ENCODE measurements around the gene GAB3.

GAB3 gene, protein sequence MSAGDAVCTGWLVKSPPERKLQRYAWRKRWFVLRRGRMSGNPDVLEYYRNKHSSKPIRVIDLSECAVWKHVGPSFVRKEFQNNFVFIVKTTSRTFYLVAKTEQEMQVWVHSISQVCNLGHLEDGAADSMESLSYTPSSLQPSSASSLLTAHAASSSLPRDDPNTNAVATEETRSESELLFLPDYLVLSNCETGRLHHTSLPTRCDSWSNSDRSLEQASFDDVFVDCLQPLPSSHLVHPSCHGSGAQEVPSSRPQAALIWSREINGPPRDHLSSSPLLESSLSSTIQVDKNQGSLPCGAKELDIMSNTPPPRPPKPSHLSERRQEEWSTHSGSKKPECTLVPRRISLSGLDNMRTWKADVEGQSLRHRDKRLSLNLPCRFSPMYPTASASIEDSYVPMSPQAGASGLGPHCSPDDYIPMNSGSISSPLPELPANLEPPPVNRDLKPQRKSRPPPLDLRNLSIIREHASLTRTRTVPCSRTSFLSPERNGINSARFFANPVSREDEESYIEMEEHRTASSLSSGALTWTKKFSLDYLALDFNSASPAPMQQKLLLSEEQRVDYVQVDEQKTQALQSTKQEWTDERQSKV

DNA sequence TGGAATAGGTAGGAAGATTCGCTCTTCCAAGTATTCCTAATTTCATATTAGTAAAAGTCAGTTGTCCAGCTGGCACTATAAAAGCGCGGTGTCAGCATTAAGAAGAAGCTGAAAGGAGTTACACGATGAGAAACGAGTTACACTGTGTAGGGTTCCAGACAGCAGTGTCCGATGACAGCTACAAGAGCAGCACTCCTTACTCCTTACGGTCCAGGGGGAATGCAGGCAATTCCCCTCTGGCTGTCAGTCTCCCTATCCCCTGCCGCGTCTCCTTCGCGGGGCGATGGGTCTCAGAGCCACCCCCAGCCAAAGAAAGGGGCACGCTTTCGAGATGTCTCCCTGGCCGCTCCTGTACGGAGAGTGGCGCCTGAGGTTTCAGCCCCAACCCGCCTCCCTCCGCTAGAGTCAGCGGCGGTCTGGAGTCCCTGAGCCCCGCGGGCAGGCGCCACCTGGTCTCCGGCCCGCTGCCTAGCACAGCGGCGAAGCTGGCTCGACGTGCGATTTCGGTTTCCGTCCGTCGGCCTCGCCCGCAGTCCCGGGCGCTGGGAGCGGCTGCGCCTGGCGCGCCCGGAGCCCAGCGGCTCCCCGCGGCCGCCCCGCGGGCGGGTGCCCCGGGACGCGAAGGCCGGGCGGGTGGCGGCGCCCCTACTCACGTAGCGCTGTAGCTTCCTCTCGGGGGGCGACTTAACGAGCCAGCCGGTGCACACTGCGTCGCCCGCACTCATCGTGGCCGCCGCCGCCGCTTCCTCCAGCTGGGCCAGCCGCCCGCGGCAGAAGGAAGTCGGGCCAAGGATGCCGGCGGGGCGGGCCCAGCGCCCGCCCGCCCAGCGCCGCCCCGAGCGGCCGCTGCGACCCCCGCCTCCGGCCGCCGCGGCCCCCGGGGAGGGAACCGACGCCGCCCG is at the start of gene GAB3:
GAB3 (minus strand) TSS at position 777 of the 902 bp plus-strand sequence; CDS start at position 725, 52 bp downstream.
- DNase-seq = peak; percentile 56

DNA sequence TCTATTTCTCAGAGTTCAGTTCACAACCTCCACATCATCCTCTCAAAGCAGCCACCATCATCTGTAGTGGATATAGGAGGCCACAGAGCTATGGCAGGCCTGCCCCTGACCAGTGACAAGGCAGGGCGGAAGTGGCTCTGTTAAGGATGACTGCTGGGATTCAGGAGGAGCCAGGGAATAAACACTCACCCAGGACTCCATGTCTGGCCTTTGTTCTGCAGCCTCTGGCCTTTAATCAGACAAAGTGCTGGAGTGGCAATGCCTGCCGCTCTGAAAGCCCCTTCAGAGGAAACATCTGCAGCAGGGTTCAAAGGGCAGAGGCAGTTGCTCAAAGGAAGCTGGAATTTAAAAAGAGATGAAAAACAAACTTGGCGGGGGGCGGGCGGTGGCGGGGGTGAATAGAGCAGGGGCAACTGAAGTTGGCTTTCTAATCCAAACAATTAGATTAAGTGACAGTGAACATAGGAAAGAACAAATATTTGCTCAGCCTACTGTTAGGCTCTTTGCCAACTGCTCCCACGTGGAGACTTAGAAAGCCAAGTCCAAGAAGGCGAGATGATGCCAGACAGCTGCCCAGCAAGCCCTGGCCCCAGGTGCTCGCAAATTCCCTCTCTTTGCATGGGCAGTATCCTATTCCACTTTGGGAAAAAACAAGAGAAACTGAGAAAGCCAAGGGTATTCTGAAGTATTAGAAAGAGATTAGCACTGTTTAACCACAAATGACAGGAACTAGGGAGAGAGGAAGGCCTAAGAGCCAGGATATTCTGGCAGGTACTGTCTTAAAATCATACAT is 48.9 kb upstream of the GAB3 start:
- DNase-seq = no peak

DNA sequence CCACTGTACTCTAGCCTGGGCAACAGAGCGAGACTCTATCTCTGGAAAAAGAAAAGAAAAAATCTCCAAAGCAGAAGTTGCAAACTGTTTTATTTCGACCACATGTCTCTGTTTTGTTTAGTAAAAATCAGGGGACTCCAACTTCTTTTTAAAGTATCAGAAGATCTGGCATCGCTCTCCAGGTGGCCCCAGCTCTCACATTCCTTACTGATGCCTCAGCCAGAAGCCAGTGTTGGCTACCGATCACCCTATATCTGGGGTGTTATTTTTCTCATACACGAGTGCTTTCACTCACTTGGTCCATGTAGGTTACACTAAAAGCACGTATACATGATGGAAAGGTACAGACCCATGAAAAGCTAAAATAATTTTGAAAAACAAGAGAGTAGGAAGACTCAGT is 46.1 kb upstream of the GAB3 start:
- DNase-seq = no peak

DNA sequence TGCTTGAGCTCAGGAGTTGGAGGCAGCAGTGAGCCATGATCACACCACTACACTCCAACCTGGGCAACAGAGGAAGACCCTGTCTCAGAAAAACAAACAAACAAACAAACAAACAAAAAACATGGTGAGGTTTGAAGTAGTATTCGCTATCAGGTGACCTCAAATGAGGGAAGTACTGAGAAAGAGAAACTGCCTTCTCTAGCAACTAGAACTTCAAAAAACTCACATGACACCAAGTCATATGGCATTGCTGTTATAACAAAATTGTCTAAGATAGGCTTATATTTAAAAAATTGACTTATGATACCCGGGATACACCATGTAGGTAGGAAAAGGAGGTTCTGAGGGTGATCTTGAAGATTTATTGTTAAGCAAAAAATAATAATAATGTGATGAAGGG is 44.1 kb upstream of the GAB3 start:
- DNase-seq = no peak

DNA sequence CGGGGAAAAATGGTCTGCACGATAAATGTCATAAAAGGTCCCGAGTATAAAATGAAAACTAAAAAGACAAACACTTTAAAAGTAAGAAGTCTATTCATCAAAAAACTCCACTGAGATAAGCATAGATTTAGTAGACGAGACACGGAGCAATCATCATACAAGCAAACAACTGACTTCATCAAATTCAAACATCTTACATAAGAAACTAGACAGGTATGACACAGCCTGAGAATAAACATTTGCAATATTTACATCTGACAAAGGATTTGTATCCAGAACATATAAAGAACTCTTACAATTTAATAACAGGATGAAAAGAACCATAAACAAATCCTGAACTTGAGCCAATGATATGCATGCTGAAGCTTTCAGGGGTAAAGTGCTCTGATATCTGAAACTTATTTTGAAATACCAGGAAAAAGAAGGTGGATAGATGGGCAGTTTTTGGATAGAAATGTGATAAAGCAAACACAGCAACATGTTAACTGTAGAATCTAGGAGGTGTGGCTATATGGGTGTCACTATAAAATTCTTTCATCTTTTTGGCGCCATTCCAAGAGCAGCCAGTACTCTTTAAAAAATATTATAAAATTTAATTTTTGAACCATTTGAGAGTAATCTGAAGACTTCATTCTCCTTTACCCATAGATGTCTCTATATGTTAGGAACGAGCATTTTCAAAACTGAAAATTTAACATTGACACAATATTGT is 42.4 kb upstream of the GAB3 start:
- no peak for DNase-seq

DNA sequence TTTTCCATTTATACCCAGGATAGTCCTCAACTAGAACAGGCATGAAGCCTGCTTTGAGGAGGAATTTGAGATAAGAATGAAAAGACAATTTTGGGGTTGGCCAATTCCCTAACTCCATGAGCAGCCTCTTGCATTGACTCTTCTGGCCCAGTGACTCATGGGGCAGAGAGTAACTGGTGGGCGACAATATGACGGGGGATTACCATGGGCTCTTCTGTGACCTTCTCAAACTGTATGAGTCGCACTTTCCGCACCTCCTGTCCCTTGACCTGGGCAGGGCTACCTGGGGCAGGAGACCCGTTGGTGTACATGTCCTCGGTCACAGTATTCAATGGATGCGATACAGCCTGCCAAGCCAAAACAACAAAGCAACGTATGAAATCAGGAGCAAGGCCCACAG is 41.1 kb upstream of the GAB3 start:
- no peak for DNase-seq

DNA sequence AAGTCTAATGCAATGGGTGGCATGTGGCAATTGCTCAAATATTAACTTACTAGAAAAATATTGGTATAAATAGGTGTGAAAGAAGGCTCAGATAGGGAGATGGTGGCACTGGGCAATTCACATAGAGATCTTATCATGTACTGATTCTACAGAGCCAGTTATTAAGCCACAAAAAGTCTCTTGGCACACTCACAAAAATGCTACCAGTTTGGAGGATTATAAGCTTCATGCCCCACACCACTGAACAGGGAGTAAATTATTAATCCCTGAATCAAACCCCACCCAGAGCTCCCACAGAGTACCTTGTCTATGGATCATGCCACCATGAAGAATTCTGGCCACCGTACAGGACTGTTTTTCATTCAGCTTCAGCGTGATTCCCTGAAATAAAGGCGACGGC is 40.6 kb upstream of the GAB3 start:
- DNase-seq = no peak

DNA sequence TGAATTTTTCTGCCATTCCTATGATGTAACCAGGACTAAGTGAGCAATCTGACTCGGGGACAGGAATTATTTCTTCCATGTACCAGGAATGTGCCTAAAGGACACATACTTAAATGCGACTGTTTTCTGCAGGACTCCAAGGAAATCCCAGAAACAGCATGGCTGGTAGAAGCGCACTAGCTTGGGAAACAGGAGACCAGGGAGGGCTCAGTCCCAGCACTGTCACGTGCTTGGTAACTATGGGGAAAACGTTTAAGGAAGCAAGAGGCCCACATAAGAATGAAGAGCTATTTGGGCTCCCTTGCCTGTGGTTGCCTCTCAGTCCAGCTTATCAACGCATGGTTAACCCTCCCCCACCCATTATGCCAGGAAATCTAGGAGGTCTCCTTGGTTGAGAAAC is 34.8 kb upstream of the GAB3 start:
- DNase-seq = no peak

DNA sequence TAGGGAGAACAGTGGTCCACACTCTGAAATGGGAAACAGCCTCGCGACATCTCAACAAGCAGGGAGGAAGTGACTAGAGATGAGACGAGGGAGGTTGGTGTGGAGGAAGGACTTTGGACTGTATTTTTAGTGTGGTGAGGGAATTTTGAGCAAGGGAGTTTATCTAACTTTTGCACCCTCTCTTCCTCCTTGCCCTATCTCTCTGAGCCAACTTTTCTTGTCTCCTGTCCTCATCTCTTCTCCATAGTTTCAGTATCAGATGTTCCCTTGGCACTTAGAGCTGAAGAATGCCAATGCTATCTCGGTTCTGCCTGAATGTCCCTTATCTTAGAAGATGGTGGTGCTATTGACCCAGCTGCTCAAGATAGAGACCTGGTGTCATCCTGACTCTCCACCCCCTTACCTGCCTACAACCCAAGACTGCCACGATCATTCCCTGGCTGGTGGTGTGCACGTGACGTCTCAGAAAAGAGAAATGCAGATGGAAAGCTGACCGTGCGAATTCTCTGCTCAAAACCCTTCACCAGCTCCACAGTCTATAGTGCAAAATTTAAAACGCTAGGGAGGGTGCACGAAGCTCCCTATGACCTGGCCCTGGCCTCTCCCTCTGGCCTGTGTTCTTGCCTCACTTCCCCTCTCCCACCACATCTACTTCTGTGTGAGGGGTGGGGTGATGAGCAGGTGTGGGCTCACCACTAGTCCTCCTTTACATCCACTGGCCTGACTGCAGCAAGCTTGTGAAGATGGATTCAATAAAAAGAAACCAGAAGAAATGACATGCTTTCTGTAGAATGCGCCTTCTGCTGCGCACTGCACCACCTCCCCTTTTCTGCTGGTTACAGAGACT is 33.5 kb upstream of the GAB3 start:
- DNase-seq = no peak

DNA sequence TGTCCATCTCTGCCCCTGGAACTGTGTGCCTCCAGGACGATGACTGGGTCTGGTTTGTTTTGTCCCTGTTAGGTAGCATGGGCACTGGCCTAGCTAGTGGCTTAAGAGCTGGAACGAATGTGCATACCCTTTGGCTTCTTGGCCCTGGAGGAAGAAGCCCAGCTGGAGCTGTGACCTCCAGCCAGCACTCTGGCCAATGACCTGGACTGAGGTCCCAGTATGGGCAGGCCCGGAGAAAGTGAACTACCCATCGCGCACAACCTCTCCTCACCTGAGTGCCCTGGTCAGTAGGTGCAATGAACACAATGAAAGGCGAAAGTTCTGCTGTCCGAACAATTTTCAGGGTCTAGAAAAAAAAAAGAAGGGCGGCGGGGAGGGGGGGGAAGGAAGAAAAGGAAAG is 30.1 kb upstream of the GAB3 start:
- no peak for DNase-seq

DNA sequence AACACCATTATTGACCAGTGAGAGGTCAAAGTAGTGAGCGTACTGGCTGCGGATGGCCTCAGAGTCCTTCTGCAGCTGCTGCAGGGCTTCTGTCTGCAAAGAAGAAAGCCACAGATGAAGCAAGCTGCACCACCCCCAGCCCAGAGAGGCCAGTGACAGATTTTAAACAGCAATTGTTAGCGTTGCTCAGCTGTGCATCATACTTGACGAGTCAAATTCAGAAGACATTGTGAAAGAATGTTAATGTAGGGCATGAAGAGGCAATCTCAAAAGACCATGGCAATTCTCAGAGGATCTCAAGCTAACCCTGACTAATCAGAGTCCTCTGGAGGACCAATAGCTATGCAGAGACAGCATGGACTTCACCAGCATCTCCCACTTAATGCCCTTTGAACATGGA is 28.4 kb upstream of the GAB3 start:
- no peak for DNase-seq

DNA sequence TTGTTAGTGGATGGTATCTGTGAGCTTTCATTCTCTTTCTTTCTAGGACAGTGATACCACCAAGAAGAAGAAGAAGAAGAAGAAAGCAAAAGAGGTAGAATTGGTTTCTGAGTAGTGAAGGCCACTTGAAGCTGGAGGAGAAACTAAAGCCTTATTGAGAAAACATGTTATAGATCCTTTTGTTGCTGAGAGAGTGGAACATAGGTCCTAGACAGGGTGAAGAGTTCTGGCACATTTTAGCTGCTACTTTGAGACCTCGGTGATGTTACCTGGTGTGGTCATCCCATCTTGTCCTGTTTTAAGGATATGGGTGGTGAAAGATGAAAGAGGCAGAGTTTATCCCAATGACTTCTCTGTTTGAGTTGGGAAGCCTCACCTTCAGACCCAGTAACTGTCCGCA is 25.9 kb upstream of the GAB3 start:
- DNase-seq = no peak

DNA sequence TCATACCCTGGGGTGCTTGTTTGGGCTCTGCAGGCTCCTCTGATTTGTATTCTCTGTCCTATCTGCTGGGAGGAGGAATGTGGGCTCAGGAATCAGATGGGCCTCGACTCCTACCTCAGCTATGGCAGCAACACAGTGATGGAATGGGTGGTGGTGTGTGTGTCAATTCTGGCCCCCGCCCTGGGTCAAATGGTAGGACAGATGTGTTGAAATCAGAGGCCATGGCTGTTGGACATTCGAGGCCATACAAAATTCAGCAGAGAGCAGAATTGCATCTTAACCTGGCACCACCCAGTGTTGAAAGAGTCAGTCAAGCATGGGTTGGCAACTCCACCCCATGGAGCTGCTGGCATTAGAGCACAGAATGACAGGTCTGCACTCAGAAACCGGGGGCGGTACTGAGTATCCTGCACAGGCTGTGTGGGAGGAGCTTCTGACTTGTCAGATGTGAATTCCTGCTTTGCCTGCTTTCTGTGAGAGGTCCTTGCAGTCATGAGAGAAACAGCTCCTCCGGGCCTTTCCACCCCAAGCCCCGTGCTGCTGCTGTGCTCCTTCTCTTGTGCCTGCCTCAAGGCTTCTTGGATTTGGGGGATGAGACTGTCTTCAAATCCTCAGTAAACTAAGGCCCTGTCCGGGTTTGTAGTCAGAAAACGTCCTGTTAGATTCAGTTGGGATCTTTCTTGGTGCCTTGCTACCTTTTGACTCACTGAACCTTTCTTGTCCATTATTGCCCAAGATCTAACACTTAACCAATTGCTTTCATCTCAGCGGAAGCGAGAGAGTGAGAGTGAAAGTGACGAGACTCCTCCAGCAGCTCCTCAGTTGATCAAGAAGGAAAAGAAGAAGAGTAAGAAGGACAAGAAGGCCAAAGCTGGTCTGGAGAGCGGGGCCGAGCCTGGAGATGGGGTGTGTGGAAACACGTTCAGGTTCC is 24.8 kb upstream of the GAB3 start:
- no peak for DNase-seq

DNA sequence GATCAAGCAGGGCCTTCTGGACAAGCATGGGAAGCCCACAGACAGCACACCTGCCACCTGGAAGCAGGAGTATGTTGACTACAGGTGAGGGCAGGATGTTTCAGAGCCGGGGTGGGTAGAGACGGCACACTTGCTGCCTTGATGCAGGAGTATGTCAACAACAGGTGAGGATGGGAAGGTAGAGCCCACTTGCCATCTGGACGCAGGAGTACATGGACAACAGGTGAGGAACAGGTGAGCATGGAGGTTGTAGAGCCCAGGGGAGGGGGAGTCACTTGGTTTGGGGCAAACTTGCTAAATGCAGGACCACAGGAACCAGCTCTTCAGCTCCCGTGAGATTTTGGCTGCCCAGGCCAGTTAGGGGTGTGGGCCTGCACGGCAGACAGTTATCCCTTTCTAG is 23.7 kb upstream of the GAB3 start:
- DNase-seq = no peak

DNA sequence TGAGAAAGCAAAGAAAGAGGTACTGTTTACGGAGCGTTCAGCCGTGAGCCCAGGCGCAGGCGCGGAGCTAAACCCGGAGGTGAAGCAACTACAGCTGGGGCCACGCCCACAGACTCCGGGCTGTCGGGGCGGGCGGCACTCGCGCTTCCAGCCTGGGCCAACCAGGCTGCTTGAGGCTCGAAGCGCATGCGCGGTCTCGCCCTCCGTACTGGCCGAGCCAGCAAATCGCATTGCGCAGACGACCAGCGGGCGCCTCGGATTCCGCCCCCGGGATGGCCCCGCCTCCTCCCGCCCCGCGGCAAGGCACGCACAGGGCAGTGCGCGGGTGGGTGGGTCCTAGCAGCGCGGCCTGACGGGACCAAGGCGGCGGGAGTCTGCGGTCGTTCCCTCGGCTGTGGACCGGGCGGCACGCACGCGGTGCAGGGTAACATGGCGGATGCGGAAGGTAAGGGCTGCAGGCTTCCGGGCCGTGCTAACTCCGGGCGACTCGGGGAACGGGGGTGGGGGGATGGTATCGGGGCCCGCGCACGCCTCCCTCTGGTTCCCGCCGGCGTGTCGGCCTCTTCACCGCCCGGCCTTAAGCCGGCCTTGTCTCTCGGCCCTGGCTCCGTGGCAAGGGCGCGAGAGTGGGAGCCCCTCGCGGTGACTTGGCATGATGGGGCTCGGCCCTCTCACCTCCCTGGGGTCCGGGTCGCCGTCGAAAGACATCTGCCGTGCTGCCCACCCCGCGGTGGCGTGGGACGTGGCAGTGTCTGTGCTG is 11.8 kb upstream of the GAB3 start, which contains the start of gene DKC1:
DKC1 (plus strand) TSS at position 328 of the 760 bp plus-strand sequence; CDS start at position 430, 102 bp downstream.
- peak; percentile 92 for DNase-seq

DNA sequence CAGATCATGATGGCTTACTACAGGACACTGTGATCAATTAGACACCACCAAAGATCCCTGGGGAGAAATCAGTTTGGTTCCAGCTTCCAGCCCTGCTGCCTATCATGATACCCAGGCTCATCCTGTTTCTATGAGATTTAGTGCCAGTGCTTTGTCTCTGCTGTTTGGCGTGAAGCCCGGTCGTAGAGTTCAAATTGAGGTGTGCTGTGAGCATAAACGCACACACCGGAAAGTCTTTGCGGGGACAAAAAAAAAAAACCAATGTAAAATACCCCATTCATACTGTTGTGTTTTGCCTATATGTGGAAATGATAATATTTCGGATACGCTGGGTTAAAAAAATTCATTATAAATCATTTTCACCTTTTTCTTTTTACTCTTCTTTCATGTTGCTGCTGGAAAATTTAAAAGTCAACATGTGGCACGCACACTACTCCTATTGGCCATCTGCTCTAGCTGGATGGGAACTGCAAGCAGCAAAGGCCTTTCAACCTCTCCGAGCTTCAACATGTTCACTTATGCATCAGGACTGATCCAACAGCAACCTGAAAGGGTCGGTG is 11.2 kb upstream of the GAB3 start:
- no peak for DNase-seq

DNA sequence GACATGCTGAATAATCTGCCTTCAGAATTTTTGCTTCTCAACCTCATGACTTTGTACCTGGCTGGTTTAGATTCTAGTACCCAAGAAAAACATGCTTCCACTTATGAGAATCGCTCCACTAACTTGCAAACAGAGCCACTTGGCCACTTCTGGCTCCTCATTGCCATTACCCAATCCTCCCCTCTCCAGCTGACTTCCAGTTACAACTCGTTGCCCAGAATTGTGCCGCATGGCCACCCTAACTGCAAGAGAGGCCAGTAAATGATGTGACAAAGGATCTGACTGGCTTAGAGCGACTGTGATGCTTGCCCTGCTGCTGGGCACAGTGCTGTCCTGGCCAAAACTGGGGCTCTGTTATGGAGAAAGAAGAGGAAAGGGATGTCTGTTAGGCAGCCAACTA is 7.8 kb upstream of the GAB3 start:
- no peak for DNase-seq

DNA sequence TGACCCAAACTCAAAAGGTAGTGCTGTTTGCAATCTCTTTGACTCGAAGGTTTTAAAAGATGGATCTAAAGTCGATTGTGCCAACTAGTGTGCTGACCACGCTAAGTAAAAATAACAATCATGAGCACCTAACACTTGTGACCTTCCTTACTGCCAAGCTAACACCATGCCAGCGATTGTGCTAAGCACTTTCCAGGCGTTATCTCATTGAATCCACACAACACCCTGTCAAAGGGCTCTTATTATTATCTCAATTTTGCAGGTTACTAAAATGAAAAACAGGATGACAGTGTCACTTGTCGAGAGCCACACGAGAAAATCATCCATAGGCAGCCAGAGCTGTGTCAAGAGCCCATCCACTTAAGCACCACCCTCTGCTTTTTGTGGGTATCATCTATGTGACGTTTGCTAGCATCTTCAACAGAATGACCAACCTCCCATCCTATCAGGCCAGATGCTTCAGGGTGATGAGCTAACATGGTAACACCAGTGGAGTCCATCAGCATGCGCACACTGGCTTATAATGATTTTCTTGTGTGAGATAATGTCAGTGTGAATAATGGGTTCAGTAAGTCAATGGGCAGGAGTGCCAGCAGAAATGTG is 893 bp upstream of the GAB3 start:
- DNase-seq = no peak

All from activated CD4-positive, CD25-positive, alpha-beta regulatory T cell treated with anti-CD3 and anti-CD28 coated beads, Interleukin-2, amount 50 U/mL, for 72 hours (primary cell).